Loucy (cell line): ENCODE data around the gene NADK2.

Source experiments
- H2AFZ ChIP-seq: fragments of 200-600 bp; sonication (generic); 2 replicates; pipeline ENCODE4 v1.6.0; 2016; ENCODE audit warnings: antibody characterized with exemption, mild to moderate bottlenecking, low read length, moderate library complexity
- H3F3A ChIP-seq: fragments of 200-600 bp; 2 replicates; pipeline ENCODE4 v1.6.0; 2016; ENCODE audit warnings: antibody characterized with exemption, low read depth, mild to moderate bottlenecking
- H3K27me3 ChIP-seq: fragments of 200-600 bp; sonication (generic); 2 replicates; pipeline ENCODE4 v1.6.1; 2014; ENCODE audit warnings: low read length, mild to moderate bottlenecking; ENCODE audit not compliant: insufficient read depth, poor library complexity, severe bottlenecking
- H3K36me3 ChIP-seq: fragments of 200-600 bp; sonication (generic); 2 replicates; pipeline ENCODE4 v1.6.1; 2016; ENCODE audit warnings: low read length; ENCODE audit not compliant: insufficient read depth
- H3K4me1 ChIP-seq: fragments of 200-600 bp; sonication (generic); 2 replicates; pipeline ENCODE4 v1.5.1; 2014; ENCODE audit warnings: low read length, mild to moderate bottlenecking; ENCODE audit not compliant: insufficient read depth, poor library complexity, severe bottlenecking
- H3K4me2 ChIP-seq: fragments of 200-600 bp; sonication (generic); 2 replicates; pipeline ENCODE4 v1.6.0; 2014; ENCODE audit warnings: antibody characterized with exemption, low read length, low read depth, mild to moderate bottlenecking; ENCODE audit not compliant: poor library complexity, severe bottlenecking
- H3K4me3 ChIP-seq: fragments of 200-600 bp; sonication (generic); 2 replicates; pipeline ENCODE4 v1.5.1; 2014; ENCODE audit warnings: low read length, mild to moderate bottlenecking, mixed read lengths; ENCODE audit not compliant: poor library complexity, severe bottlenecking
- H3K79me2 ChIP-seq: fragments of 200-600 bp; sonication (generic); 2 replicates; pipeline ENCODE4 v1.6.1; 2014; ENCODE audit warnings: low read length; ENCODE audit not compliant: insufficient read depth
- H3K9ac ChIP-seq: fragments of 200-600 bp; sonication (generic); 2 replicates; pipeline ENCODE4 v1.6.0; 2014; ENCODE audit warnings: mild to moderate bottlenecking, low read depth, low read length, moderate library complexity; ENCODE audit not compliant: poor library complexity, severe bottlenecking
- H3K9me2 ChIP-seq: fragments of 200-600 bp; sonication (generic); replicated peaks from 2 replicates; pipeline ENCODE4 v1.6.1; 2016; ENCODE audit warnings: low read depth, low read length, mixed read lengths
- H3K9me3 ChIP-seq: fragments of 200-600 bp; sonication (generic); 2 replicates; pipeline ENCODE4 v1.6.1; 2014; ENCODE audit warnings: mild to moderate bottlenecking, antibody characterized with exemption, low read length, low read depth; ENCODE audit not compliant: insufficient read depth
- H4K20me1 ChIP-seq: fragments of 200-600 bp; sonication (generic); 2 replicates; pipeline ENCODE4 v1.6.0; 2014; ENCODE audit warnings: antibody characterized with exemption, low read length, mild to moderate bottlenecking; ENCODE audit not compliant: insufficient read depth, poor library complexity, severe bottlenecking
- CTCF ChIP-seq: fragments of 200-600 bp; sonication (generic); conservative IDR thresholded peaks from 2 replicates; pipeline ENCODE4 v1.5.1; 2014; ENCODE audit warnings: mild to moderate bottlenecking, antibody characterized with exemption, low read length
- EZH2phosphoT487 ChIP-seq: fragments of 200-600 bp; IDR thresholded peaks from 2 replicates; pipeline ENCODE4 v1.6.1; 2018; ENCODE audit warnings: antibody characterized with exemption, mild to moderate bottlenecking, moderate library complexity, borderline replicate concordance

The NADK2 gene

GRCh38 chr5:36153726-36154125 lies 88.0 kb downstream of the NADK2 start:
- peak overlapping the region; percentile 85 for H3K4me3 ChIP-seq
- H3K36me3 ChIP-seq, result peaks cover 5% of the 10 kb centered on the region; the same call in 1 of the 2 replicates
- no peaks in the 10 kb centered on the region for H3F3A ChIP-seq
- peak overlapping the region; percentile 91 for H3K4me2 ChIP-seq
- H2AFZ ChIP-seq, result no peak overlapping the region
- H3K27me3 ChIP-seq, result no peaks in the 10 kb centered on the region
- H4K20me1 ChIP-seq, result peaks cover 34% of the 10 kb centered on the region
- H3K9ac ChIP-seq, result peak overlapping the region; percentile 88
- H3K9me3 ChIP-seq, result no peaks in the 10 kb centered on the region
- peaks cover 78% of the 10 kb centered on the region for H3K79me2 ChIP-seq
- no peak for TF ChIP-seq EZH2phosphoT487
- TF ChIP-seq CTCF, result no peak
- peaks cover 60% of the 10 kb centered on the region for H3K4me1 ChIP-seq
- no peaks in the 10 kb centered on the region for H3K9me2 ChIP-seq

- Histone ChIP-seq H3K4me1 (peaks cover 55% of the 10 kb centered on the region), H3K4me3 (peak overlapping the region; percentile 85), H3K27me3 (no peaks in the 10 kb centered on the region), H3K9me3 (no peaks in the 10 kb centered on the region), H3K36me3 (peaks cover 3% of the 10 kb centered on the region; the same call in 1 of the 2 replicates), H3K9ac (peak overlapping the region; percentile 88), H2AFZ (no peak overlapping the region), H3K79me2 (peaks cover 74% of the 10 kb centered on the region), H3K4me2 (peak overlapping the region; percentile 91), H3K9me2 (no peaks in the 10 kb centered on the region), H3F3A (no peaks in the 10 kb centered on the region), H4K20me1 (peaks cover 32% of the 10 kb centered on the region)
- no peak for TF ChIP-seq EZH2phosphoT487
- TF ChIP-seq CTCF, result no peak
These were observed 88.4 kb downstream of the NADK2 start for GRCh38 chr5:36153298-36153677.

- H3F3A ChIP-seq, result no peaks in the 10 kb centered on the region
- H3K79me2 ChIP-seq, result peaks cover 71% of the 10 kb centered on the region
- H3K27me3 ChIP-seq, result no peaks in the 10 kb centered on the region
- TF ChIP-seq EZH2phosphoT487 (no peak), CTCF (no peak)
- peaks cover 3% of the 10 kb centered on the region; the same call in 1 of the 2 replicates for H3K36me3 ChIP-seq
- peak overlapping the region; percentile 88 for H2AFZ ChIP-seq
- peaks cover 25% of the 10 kb centered on the region for H4K20me1 ChIP-seq
- peaks cover 51% of the 10 kb centered on the region for H3K4me1 ChIP-seq
- no peaks in the 10 kb centered on the region for H3K9me2 ChIP-seq
- peak overlapping the region; percentile 88 for H3K9ac ChIP-seq
- H3K4me2 ChIP-seq, result peak overlapping the region; percentile 91
- H3K4me3 ChIP-seq, result peak overlapping the region; percentile 85
- H3K9me3 ChIP-seq, result no peaks in the 10 kb centered on the region
These were observed 89.1 kb downstream of the NADK2 start for GRCh38 chr5:36152324-36153297.
